HG03571 (cell line): ENCODE data around the gene SPSB3.
A peak's percentile ranks its signal among the peaks of the same experiment; 100 is the strongest.

ENCODE experiments used
- ATAC-seq: cut with Tn5 transposase; IDR thresholded peaks from one replicate; pipeline ENCODE4 v1.9.1; 2021; ENCODE audit not compliant: unreplicated experiment

SPSB3 gene

GRCh38 chr16:1790261-1790610 lies 7.9 kb upstream of the SPSB3 start:
- no peak for ATAC-seq

GRCh38 chr16:1789643-1790045 lies 7.3 kb upstream of the SPSB3 start:
- ATAC-seq = no peak

GRCh38 chr16:1788708-1789100 lies 6.3 kb upstream of the SPSB3 start:
- no peak for ATAC-seq

GRCh38 chr16:1788095-1788707 lies 5.8 kb upstream of the SPSB3 start:
- ATAC-seq = no peak

- ATAC-seq = no peak
Observed at GRCh38 chr16:1787322-1788094, 5.1 kb upstream of the SPSB3 start.

DNA sequence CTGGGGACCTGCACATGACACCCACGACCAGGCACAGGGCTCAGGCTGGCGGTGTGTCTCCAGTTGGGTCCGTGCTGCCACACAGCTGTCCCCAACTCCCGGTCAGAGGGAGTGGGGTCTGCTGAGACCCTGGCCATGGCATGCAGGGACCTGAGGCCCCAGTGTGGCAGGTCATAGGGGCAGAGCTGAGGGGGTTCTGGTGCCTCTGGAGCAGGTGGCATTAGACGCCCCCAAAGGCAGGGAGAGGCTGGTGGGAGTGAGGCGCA lies 4.6 kb upstream of the SPSB3 start:
- ATAC-seq = no peak

GRCh38 chr16:1786242-1787055 lies 4.1 kb upstream of the SPSB3 start:
- no peak for ATAC-seq

DNA sequence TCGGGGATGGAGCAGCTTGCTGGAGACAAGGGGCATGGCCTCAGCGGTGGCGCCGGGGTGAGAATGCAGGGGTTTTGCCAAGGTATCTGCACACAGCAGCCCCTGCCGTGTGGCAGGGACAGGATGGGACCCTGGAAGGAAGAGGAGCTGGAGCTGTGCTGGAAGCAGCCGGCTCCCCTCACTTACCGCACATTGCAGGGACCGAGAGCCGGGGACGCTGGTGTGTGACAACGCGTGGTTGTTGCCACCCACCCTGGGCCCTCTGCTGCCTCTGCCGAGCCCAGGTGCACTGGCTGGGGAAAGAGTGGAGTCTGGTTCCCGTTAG lies 3.4 kb upstream of the SPSB3 start:
- ATAC-seq = no peak

DNA sequence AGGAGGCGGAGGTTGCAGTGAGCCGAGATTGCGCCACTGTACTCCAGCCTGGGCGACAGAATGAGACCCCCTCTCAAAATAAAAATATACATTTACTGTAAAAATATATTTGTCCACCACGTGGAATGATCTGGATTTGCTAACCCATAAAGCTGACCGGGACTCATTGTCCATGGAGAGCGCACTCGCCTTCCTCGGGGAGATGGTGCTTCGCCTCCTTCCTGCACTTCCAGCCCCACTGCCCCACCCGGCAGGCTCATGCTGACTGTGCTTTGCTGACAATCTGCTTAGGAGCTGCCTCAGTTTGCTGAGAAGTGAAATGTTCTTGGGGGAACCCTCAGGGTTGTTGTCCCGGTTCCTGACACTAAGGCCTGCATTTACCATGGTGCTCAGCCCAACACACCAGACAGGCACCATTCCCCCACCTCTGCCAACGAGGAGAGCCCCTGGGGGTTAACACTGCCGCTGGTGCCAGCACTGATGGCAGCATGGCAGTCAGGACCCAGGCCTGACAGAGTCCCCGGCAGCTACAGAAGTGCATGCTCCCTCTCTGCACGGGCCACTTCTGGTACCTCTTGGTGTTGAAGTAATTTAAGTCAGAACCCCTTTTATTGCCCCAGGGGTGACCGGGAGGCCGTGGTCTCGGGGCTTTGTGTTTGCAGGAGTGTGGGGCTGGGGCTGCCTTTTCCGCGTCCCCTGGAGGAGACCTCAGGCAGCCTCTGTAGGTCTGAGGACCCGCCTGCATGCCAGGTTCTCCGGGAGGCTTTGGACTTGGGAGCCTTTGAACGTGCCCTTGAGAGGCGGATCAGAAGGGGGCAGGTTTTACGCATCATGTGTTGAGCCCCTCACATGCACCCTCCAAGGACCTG lies 2.8 kb upstream of the SPSB3 start:
- ATAC-seq = no peak

- ATAC-seq = peak; percentile 1
Observed at GRCh38 chr16:1781758-1782407, 488 bp downstream of the SPSB3 start.

DNA sequence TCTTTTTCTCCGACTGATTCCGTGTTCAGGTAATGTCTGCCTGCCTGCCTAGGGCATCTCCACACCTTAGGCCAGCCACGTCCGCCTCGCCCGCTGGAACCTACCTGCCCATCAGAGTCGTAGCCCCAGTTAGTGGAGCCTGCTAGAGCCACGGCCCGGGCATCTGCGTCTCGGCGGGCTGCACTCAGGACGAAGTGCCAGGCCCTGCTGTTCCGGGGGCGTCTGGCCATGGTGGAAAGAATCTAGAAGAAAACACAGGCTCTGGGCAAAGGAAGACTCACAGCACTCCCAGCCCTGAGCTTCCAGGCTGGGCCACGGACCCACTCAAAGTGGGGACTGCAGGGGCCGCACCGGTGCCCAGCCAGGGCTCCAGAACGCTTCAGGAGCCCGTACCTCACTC lies 1.1 kb downstream of the SPSB3 start:
- no peak for ATAC-seq

GRCh38 chr16:1780677-1781072 lies 1.7 kb downstream of the SPSB3 start:
- no peak for ATAC-seq

DNA sequence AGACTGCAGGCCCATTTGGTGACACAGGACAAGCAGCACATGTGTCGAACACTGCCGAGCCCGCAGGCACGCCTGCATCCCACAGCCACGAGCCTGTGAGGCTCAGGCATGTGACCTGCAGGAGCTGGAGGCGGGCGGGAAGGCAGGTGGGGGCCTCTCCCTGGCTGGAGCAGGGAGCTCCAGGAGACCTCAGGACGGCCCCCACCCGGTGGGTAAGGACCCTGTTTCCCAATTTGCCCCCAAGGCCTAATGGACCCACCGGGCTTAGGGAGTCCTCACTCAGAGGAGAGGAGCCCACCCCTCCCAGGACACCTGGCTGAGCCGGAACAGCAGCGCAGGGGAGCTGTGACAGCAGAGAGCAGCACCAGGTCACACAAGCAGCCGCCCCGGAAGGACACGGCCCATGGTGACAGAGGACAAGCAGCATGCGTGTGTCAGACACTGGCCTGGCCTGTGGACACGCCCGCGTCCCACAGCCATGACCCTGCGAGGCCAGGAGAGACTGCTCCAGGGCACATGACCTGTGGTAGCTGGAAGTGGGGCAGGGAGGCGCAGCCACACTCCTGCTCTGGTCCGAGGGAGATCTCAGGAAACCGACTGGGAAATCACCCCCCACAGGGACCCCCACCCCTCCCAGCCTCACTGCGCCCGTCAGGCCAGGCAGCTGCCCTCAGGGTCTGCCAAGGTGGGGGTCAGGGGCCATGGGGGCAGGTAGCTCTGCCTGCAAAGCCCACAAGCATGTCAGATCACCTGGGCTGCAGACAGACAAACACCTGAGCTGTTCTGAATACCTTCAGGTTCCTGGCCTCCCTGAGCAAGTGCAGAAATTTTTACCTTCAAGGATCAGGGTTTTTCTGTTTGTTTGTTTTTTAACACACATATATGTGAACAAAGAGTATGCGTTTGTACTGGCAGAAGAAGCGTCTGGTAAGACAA lies 2.4 kb downstream of the SPSB3 start:
- no peak for ATAC-seq

- no peak for ATAC-seq
Observed at GRCh38 chr16:1779234-1779701, 3.1 kb downstream of the SPSB3 start.

DNA sequence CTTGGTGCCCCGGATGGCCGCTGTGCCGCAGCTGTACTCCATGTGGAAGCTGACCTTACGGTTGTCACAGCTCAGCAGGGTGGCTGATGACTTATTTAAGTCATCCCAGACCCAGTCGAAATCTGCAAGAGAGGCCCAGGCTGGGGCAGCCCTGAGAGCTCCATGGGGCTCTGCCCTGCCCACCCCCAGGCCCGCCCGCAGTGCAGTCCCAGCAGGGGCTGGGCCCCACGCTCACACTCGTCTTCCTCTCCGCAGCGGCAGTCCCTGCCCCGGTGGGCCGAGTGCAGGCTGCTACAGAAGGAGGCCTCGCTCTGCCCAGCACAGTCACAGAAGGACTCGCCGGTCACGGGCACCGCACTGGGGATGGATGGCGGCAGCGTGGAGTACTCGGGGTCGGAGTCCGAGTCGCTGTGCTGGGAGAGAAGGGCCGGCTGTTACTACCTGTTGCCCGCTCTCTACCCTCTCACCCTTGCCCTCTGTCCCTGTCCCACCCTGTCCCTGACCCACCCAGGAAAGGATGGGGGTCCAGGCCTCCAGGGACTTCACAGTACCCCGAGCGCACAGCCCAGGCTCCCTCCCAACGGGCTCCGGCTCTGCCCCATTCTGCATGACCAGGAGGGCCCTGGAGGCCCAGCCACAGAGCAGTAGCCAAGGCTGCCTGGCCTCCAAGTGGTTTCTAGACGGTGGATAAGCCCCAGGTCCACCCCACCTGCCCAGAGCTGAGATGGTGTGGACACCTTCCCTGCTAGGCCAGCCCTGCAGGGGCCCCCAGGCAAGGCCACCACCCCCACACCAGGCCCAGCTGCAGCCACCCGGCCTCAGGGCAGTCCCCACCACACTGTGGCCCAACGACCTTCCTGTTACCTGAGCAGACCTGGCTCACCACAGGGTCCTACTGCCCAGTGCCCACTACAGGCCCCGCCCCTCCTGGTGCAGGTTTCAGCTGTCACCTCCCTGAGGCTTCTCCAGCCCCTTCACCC lies 3.9 kb downstream of the SPSB3 start:
- no peak for ATAC-seq

GRCh38 chr16:1777375-1778199 lies 4.8 kb downstream of the SPSB3 start:
- ATAC-seq = no peak

DNA sequence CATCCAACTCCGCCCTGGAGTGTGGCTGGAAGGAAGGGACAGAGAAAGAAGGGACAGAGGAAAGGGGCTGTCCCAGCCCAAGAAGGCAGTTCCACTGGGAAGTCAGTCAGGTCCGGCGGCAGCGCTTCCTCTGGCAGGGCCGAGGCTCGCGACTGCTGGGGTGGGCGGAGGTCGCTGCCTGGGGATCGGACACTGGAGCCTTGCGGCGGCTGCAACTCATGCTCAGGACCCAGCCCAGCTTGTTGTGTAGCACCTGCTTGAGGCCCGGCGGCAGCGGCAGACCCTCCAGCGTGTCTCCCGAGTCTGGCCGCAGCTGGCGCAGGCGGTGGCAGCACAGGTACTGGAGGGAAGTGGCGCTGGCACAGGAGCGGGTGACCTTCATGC lies 5.4 kb downstream of the SPSB3 start:
- no peak for ATAC-seq

DNA sequence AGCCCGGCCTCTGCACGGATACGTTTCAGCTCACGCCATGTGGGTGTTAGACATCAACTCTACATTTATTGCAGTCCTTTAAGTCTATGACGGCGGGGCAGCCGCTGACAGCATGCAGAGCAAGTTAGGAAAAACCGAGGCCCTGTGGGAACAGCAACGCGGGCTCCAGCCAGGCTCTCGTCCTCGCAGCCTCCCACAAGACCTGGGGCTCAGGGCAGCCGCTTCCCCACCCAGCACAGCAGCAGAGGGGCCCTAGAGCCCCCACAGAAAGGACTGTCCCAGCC lies 5.8 kb downstream of the SPSB3 start:
- no peak for ATAC-seq
